Astrocyte (in vitro differentiated cells and primary cell): ENCODE data around the gene FAM227B. TPM values are rescaled to one million over a fixed set of nuclear protein-coding genes. Genes with fewer than 3 reads are reported as not detected.
"Not testable (repeated sequence)": the region's sequence is repeated elsewhere in the genome, so short reads cannot be mapped to it uniquely, and the experiment has no call there.

ENCODE experiments used
- DNase-seq: peaks from one replicate; pipeline ENCODE4 v3.0.0-alpha.2; 2010; ENCODE audit warnings: low read depth
- FAIRE-seq: peaks from 2 replicates; lab custom pipeline; 2011; peaks lifted over from hg19 to GRCh38; lab: Jason Lieb, UNC
- H2AFZ ChIP-seq: 2 replicates; pipeline ENCODE4 v1.6.0; 2012; ENCODE audit warnings: low read depth, low read length, inconsistent platforms
- H3K27ac ChIP-seq: 2 replicates; pipeline ENCODE4 v1.5.1; 2011; ENCODE audit warnings: low read depth, low read length, inconsistent platforms
- H3K27me3 ChIP-seq: 2 replicates; pipeline ENCODE4 v1.6.0; 2011; ENCODE audit warnings: low read length, inconsistent platforms; ENCODE audit not compliant: insufficient read depth
- H3K36me3 ChIP-seq: 2 replicates; pipeline ENCODE4 v1.5.1; 2011; ENCODE audit warnings: low read length, inconsistent platforms; ENCODE audit not compliant: insufficient read depth
- H3K4me1 ChIP-seq: 2 replicates; pipeline ENCODE4 v1.5.1; 2011; ENCODE audit warnings: low read length, inconsistent platforms; ENCODE audit not compliant: insufficient read depth
- H3K4me2 ChIP-seq: 2 replicates; pipeline ENCODE4 v1.6.0; 2012; ENCODE audit warnings: low read length, inconsistent platforms
- H3K4me3 ChIP-seq: 2 replicates; pipeline ENCODE4 v1.5.1; 2011; ENCODE audit warnings: low read depth, mild to moderate bottlenecking, low read length, inconsistent platforms; ENCODE audit not compliant: insufficient read depth
- H3K79me2 ChIP-seq: 2 replicates; pipeline ENCODE4 v1.6.0; 2012; ENCODE audit warnings: mild to moderate bottlenecking, low read length, inconsistent platforms; ENCODE audit not compliant: insufficient read depth
- H3K9ac ChIP-seq: 2 replicates; pipeline ENCODE4 v1.6.0; 2012; ENCODE audit warnings: mild to moderate bottlenecking, low read length, inconsistent platforms
- H3K9me3 ChIP-seq: 2 replicates; pipeline ENCODE4 v1.5.1; 2012; ENCODE audit warnings: low read depth, mild to moderate bottlenecking, low read length, inconsistent platforms; ENCODE audit not compliant: insufficient read depth
- H4K20me1 ChIP-seq: 2 replicates; pipeline ENCODE4 v1.6.0; 2012; ENCODE audit warnings: low read length, inconsistent platforms; ENCODE audit not compliant: insufficient read depth
- H3K27ac Mint-ChIP-seq: one replicate; pipeline ENCODE4 v1.8.0; 2021; ENCODE audit warnings: mild to moderate bottlenecking, mixed read lengths; ENCODE audit not compliant: unreplicated experiment
- H3K27me3 Mint-ChIP-seq: one replicate; pipeline ENCODE4 v1.8.0; 2021; ENCODE audit warnings: low read depth, mixed read lengths; ENCODE audit not compliant: unreplicated experiment
- H3K36me3 Mint-ChIP-seq: one replicate; pipeline ENCODE4 v1.8.0; 2021; ENCODE audit warnings: low read depth, mixed read lengths; ENCODE audit not compliant: unreplicated experiment
- H3K4me1 Mint-ChIP-seq: one replicate; pipeline ENCODE4 v1.8.0; 2021; ENCODE audit warnings: low read depth, mixed read lengths; ENCODE audit not compliant: unreplicated experiment
- H3K4me3 Mint-ChIP-seq: one replicate; pipeline ENCODE4 v1.8.0; 2021; ENCODE audit warnings: mild to moderate bottlenecking, moderate library complexity, mixed read lengths; ENCODE audit not compliant: unreplicated experiment
- H3K9me3 Mint-ChIP-seq: one replicate; pipeline ENCODE4 v1.8.0; 2021; ENCODE audit warnings: mild to moderate bottlenecking, mixed read lengths; ENCODE audit not compliant: unreplicated experiment
- CTCF ChIP-seq: IDR thresholded peaks from 2 replicates; pipeline ENCODE4 v1.5.1; 2011; ENCODE audit warnings: low read depth, mild to moderate bottlenecking, inconsistent platforms, low read length, moderate library complexity; ENCODE audit not compliant: insufficient read depth
- EZH2 ChIP-seq: IDR thresholded peaks from 2 replicates; pipeline ENCODE4 v1.6.1; 2012; ENCODE audit warnings: mild to moderate bottlenecking, low read length, inconsistent platforms; ENCODE audit not compliant: insufficient read depth
- total RNA-seq: library from RNA; stranded (reverse); gene quantifications from 2 replicates; pipeline ENCODE4 v1.2.1, GENCODE V29; 2021

The FAM227B gene
- total RNA-seq, 1 donor from 2014 or later: 5.7 TPM

- Mint-ChIP-seq H3K4me3 (peak overlapping the region; percentile 95), H3K27ac (no peak overlapping the region), H3K9me3 (peaks cover 14% of the 10 kb centered on the region), H3K36me3 (peaks cover 4% of the 10 kb centered on the region), H3K4me1 (peaks cover 25% of the 10 kb centered on the region), H3K27me3 (no peaks in the 10 kb centered on the region)
- Histone ChIP-seq H3K27ac (no peak overlapping the region), H3K27me3 (no peaks in the 10 kb centered on the region), H3K36me3 (no peaks in the 10 kb centered on the region), H3K4me3 (no peak overlapping the region), H3K4me1 (peaks cover 12% of the 10 kb centered on the region), H3K9me3 (peaks cover 7% of the 10 kb centered on the region), H2AFZ (no peak overlapping the region), H3K4me2 (no peak overlapping the region), H3K9ac (no peak overlapping the region), H4K20me1 (no peaks in the 10 kb centered on the region), H3K79me2 (peaks cover 29% of the 10 kb centered on the region)
- no peak for DNase-seq
- no peak for TF ChIP-seq EZH2
- TF ChIP-seq CTCF: no peak
- FAIRE-seq: no peak
Measured at GRCh38 chr15:49619226-49619625, 1.4 kb downstream of the FAM227B start.

- H3K36me3 Mint-ChIP-seq, FAIRE-seq, DNase-seq, H3K4me3 ChIP-seq, H3K27me3 Mint-ChIP-seq, H3K4me1 Mint-ChIP-seq, H2AFZ ChIP-seq, H3K79me2 ChIP-seq, H3K9me3 ChIP-seq, H3K4me1 ChIP-seq, H3K27ac Mint-ChIP-seq, H3K9ac ChIP-seq, H3K27me3 ChIP-seq, H3K36me3 ChIP-seq, H3K4me2 ChIP-seq, H3K4me3 Mint-ChIP-seq, H4K20me1 ChIP-seq, H3K27ac ChIP-seq: not testable (repeated sequence)
- peaks cover 16% of the 10 kb centered on the region for H3K9me3 Mint-ChIP-seq
Measured at GRCh38 chr15:49612240-49612639, 8.4 kb downstream of the FAM227B start.

GRCh38 chr15:49610157-49610918 is 10.3 kb downstream of the FAM227B start:
- Histone ChIP-seq H3K9me3 (peaks cover 7% of the 10 kb centered on the region), H3K9ac (no peak overlapping the region), H3K4me1 (no peaks in the 10 kb centered on the region), H3K27me3 (no peaks in the 10 kb centered on the region), H3K27ac (no peak overlapping the region), H3K79me2 (no peaks in the 10 kb centered on the region), H2AFZ (no peak overlapping the region), H4K20me1 (no peaks in the 10 kb centered on the region), H3K4me2 (no peak overlapping the region), H3K4me3 (no peak overlapping the region), H3K36me3 (no peaks in the 10 kb centered on the region)
- FAIRE-seq: no peak
- Mint-ChIP-seq H3K4me3 (no peak overlapping the region), H3K27me3 (no peaks in the 10 kb centered on the region), H3K4me1 (no peaks in the 10 kb centered on the region), H3K9me3 (peaks cover 11% of the 10 kb centered on the region), H3K27ac (no peak overlapping the region), H3K36me3 (peaks cover 11% of the 10 kb centered on the region)
- no peak for DNase-seq
- TF ChIP-seq CTCF (no peak), EZH2 (no peak)
